ENCODE results near the gene GYPC.
"Not testable (repeated sequence)": the region's sequence is repeated elsewhere in the genome, so short reads cannot be mapped to it uniquely, and the experiment has no call there.

GYPC gene

DNA sequence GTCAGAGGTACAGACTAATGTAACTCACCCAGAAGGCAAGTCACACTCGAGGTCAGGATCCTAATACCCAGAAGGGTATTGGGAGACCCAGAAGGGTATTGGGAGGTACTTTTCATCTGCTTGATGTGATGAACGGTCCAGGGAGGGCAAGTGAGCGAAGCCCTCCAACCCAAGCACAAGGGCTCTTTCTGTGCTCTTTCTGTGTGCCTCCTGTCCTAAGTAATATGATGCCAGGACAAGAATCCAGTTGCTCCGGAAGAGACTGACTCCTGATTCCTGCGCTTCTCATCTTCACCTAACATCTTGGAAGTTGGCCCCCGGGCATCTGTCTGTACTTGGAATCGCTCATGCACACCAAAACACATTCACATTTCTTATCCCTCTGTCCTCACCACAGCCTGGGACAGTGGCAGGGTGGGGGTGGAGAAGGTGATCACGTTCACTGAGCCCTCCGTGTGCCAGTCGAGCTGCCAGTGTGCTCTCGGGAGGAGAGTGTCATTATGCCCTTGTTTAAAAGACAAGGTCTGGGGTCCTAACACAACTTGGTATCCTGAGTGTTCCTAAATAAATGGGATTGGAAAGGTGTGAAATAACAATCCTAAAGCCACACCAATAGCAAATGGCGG, 17.1 kb downstream of the GYPC start:
- no peak for DNase-seq

DNA sequence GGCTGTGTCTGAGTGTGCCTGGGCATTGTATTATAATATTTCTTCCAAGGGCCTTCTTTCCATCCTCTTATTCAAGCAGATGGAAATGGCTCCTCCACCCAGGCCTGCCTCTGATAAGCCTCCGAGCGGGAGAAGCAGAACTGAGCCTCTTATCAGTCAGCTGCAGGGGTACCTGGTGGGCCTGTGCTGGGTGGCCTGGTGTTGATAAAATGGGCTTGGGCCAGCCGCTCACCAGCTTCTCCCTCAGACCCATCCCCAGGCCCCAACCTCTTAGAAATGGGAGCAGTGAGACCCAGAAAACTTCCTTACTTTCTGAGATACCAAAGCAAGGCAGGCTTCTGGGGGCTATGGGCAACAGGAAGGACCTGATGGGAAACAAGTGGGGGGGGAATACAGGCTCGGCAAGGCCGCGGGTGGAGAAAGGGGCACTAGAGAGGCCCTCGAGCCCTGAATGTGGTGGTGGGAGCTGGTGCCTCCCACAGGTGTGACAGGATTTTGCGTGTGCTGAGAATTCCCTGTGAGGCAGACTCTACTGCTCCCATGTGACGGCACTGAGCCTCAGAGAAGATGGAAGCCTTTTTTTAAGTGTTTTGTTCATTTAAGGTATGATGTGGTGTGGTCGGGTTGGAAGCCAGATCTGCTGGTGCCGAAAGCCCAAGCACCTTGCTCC, 18.3 kb downstream of the GYPC start:
- no peak for DNase-seq

DNA sequence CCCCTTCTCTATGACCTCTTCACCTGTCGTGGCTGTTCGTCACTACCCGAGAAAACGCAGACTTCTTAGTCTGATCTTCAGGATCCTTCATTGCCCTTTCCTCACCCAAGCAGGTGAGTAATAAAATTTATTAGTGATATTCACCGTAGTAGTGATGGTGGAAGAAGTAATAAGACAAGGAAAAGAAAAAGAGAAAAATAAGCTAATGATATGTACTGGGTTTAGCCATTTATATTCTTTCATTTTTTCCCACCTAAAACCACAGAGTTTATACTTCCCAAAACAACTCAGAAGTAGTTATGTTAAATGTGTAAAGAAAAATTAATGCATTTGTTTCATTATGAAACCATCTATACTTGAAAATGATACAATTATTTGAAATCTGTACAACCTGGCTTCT, 19.7 kb downstream of the GYPC start:
- DNase-seq = no peak

DNA sequence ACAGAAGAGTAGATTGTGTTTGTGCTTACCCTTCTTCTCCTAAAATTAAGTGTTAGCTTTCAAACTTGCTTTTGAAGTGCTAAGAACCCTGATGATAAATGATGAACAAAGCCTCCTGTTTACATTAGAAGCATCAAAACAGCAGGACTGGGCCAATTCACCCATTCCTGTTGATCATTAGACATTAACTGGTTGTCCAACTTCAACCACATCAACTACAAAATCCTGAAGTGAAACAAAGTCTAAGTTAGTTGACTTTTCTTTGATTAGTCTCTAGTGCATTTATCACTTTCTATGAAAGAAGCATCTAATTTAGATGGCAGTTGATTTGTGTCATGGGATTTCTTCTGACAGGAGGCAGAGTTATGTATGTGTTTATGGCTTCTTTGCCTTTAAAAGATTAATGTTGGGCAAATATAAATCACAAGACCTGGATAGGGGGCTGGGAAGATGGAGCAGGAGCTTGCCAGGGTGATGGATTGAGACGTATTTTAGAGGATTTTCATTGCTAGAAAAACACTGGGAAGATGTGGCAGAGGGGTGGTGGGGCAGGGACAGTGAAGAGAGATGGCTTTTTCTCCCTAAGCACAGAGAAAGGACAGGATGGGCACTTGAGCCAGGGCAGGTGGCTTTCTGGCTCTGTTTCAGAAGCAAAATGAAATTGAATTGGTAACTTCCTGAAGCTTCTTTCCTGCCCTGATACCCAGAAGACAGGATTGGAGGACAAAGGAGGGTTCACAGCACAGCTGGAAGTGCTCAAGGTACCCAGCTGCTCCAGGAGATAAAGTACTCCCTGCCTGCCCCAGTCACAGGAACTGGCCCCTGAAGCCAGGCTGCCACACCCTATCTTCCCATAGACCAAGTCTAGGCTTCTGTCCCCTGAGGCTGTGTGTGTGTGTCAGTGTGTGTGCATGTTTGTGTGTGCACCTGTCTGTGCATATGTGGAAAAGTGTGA, 20.5 kb downstream of the GYPC start:
- DNase-seq = no peak

DNA sequence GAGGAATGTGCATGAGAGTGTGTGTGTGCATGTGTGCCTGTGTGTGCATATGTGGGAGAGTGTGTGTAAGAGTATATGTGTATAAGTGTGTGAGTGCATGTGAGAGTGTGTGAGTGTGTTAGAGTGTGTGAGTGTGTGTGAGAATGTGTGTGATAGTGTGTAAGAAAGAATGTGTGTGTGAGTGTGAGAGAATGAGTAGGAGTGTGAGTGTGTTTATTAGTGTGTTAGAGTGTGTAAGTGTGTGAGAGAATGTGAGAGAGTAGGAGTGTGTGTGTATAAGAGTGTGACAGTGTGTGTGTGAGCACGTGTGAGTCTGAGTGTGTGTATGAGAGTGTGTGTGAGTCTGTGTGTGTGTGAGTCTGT, 21.2 kb downstream of the GYPC start:
- no peak for DNase-seq

DNA sequence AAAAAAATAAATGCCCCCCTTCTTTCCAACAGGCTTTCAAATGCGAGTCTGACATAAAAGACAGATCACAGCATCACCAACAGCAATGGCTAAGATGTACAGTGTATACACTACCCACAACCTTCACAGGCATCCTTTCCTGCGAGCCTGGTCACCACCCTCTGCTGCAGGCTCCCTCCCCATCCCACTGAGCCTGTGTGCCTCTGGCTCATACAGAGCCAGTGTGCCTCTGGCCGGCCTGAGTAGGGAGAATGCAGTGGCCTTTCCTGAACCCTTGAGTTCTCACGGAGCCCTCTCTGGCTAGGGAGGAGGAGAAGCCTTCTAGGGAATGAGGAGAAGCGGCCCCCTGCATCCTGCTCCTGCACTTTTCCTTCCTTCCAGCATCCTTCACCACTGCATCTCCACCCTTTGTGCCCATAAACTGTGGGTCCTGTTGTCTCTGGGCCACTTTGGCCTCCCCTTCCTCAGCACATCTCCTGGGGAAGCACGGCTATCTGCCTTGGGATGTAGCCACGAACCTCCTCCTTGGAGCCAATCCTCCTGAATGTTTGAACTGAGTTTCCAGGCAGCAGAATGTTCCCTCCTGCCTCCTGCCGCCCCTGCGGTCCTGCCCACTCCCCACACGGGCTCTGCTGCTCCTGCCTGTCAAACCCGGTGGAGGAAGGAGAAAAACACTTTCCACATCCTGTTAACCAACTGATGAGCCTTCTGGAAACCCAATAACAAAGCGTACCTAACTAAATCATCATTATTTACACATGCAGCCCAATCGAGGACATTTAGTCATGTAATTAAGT, 22.5 kb downstream of the GYPC start:
- DNase-seq = no peak

DNA sequence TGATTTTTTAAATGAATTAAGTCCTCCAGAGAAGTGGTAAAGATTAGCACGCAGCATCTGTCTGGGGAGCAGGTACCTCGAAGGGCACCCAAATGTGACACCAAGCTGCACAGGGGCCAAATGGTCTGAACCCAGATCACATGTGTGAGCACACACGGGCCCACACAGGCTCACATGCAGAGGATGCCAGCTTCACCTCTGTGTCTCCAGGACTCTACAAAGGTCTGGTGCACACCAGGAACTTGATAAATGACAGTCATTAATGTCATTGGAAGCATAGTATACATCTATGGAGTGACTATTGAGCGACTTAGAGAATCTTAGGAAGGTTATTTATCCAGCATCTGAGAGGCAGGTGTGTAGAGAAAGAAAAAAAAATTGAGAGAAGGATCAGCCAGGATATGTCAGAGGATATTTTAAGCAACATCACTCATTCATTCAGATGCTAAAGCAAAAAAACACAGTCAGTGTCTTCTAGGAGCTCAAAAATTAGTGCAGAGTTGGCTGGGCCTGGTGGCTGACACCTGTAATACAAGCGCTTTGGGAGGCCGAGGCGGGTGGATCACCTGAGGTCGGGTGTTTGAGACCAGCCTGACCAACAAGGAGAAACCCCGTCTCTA, 23.2 kb downstream of the GYPC start:
- DNase-seq = no peak

DNA sequence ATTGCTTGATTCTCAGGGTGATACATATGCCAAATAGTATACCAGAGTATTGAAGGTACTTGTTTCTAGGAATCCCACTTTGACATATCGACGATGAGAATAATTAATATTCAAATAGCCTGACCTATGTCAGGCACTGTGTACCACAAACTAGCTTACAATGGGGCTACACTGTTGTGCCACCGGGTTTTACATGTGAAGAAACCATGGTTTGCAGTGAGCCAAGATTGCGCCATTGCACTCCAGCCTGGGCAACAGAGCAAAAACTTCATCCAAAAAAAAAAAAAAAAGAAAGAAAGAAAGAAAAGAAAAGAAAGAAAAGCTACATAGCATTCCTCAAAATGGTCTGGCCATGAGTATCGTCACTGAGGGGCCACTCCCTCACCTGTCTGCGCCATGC, 25.5 kb downstream of the GYPC start:
- no peak for DNase-seq

DNA sequence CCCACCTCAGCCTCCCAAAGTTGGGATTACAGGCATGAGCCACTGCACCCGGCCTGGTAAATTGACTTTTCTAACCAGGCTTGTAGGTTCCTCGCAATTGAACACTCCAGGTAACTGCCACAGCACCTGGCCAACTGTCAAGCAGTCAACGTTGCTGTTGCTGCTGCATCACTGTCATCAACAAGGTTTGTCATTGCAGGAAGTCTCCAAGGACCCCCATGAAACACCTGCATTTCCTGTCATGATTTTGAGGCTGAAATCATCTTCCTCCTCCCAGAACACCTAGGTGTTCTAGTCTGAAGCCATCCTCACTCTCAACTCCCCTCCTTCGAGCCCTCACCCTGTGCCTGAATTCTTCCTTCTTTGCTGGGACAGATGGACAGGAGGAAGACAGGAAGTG, 29.7 kb downstream of the GYPC start:
- no peak for DNase-seq

DNA sequence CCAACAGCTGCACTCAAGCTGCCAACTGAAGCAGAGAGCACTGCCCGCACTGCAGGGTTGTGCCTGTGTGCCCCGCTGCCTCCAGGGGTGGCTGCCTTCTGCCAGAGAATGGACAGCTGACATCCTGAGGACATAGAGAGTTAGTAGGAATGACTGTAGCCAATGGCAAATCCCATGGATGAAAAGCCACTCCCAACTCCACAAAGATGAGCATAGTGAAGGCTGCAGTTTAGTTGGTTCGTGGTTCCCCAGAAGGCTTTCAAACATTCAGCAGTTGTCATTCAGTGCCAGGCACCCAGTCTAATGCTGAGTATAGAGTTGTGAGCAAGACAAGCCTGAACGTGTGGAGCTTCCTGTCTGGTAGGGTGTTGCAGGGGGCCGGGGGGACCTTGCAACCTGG, 30.3 kb downstream of the GYPC start:
- DNase-seq = no peak

DNA sequence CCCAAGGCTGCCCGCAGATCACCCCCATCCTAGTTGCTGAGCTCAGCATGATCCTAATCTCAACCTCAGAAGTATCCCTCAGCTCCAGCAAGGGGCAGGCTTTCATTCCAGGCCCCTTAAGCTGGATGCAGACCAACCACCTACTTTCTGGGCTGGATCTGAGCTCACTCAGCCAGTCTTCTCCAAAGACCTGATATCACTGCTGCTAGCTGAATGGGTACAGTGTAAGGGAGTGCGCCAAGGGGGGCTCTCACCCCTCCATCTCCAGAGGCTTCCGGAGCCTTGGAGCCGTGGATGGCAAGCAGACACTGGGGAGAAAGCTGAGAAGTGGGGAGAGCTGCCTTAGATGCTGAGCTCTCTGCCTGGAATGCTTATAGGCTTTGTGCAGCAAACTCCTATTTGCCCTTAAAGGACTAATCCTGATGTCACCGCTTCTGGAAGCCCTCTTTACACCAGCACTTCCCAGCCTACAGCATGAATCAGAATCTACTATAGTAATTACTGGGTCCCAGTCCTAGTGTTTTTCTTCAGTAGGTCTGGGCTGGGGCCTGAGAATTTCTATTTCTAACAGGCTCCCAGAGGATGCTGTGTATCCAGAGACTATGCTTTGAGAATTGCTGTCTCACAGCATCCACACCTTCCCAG, 31.0 kb downstream of the GYPC start:
- DNase-seq = no peak

DNA sequence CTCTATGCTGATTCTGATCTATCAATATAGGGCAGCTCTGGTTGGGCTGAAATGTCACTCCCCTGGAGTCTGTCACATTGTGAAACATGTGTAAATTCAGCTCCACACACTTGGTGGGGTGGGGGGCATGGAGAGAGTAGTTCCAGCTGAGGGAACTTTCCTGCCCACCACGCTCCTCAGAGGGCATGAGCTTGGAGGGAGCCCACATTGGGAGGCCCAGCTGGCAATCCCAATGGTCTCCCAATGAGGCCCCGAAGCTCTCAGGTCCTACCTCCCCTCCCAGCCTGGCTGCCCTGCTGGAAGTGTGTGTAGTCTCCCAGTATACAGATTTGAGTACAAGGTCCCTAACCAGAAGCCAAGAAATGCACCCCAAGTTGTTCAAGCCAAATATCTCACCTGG, 31.5 kb downstream of the GYPC start:
- no peak for DNase-seq

DNA sequence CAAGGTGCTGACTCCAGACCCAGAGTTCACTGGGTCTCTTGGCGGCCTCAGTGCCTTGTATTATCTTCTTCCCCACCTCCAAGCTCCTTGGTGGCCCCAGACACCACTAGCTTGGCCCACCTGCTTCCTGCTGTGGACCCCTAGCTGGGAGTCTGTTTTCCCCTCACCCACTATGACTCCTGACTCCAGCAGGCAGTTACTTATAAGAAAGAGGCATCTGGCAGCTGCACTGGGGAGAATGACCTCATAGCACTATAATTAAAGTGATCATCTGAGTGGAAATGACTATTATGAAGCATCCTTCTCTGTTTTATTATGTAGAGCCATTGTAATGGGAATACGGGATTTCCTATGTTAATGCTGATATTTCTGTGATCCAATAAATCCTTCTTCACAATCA, 32.6 kb downstream of the GYPC start:
- not testable (repeated sequence) for DNase-seq

DNA sequence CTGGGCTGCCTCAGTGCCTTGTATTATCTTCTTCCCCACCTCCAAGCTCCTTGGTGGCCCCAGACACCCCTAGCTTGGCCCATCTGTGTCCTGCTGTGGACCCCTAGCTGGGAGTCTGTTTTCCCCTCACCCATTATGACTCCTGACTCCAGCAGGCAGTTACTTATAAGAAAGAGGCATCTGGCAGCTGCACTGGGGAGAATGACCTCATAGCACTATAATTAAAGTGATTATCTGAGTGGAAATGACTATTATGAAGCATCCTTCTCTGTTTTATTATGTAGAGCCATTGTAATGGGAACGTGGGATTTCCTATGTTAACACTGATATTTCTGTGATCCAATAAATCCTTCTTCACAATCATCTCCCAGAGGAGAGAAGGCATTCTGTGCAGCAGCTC, 36.3 kb downstream of the GYPC start:
- not testable (repeated sequence) for DNase-seq

DNA sequence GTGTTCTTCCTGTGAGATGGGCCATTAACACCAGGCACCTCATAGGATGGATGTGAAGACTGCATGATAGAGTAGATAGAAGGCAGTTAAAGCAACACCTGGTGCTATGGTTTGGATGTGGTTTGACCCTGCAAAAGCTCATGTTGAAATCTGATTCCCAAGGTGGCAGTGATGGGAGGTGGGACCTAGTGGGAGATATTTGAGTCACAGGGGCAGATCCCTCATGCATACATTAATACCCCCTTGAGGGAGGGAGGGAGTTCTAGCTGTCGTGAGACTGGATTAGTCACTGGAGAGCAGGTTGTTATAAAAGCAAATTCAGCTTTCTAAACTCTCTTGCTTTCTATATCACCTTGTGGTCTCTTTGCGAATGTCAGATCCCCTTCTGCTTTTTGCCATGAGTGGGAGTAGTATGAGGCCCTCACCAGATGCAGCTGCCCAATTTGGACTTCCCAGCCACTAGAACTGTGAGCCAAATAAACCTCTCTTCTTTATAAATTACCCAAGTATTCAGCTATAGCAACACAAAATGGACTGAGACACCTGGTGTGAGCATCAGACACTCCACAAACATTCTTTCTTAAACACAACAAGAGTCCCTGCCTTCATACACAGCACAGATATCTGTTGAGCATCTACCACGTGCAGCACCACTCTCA, 37.1 kb downstream of the GYPC start:
- not testable (repeated sequence) for DNase-seq

DNA sequence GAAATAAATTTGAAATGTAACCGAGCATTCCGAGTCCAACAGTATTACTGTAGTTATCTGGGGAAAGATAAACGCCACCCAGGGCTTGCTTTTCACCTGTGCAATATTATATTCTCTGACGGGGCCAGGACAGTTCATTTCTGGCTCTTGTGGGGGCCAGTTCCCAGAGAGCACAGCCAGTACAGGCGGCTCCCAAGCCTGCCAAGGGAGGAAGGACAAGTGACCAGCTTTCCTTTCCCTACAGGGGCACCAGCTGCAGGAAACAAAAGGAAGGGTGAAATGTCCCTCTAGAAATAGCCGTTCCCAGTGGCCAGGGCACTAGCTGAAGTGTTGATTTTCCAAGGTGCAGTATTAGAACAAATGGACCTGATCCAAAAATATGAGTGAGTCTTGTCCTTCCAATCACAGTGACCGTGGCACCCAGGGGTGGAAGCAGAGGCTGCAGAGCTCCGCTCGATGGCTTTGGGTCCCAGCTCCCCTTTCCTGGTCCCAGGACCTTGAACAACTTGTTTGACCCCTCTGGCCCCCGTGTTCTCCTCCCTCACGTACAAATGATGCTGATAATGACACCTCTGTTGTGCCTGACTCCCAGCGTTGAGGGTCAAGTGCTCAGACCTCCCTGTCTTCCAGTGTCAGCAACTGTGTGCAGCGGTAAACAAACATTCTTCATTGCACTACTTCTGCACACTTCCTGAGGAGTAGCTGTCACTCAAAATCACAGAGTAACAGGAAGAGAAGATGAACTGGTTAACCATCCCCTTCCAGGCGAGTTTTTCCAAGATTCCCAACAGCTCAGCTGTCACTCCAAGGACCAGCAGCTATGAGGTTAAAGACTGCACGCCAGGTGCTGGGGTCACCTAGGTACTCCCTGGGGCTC, 40.9 kb downstream of the GYPC start:
- no peak for DNase-seq

DNA sequence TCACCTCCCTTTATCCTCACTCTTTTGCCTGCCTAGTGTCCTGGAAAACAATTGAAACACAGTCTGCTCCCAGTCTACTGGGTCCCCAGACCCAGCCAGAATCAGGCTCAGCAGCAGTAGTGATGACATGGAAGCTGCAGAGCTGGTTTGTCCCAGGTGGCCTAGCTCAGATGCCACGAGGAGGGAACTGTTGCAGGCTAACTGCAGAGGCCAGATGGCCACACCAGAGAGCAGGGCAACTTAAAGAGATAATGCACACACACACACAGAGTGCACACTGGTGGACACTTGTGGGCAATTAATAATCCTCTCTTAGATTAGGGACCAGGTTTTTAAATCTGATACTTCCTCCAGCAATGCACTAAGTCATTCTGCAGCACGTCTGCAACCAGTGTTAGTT, 42.4 kb downstream of the GYPC start:
- DNase-seq = no peak

DNA sequence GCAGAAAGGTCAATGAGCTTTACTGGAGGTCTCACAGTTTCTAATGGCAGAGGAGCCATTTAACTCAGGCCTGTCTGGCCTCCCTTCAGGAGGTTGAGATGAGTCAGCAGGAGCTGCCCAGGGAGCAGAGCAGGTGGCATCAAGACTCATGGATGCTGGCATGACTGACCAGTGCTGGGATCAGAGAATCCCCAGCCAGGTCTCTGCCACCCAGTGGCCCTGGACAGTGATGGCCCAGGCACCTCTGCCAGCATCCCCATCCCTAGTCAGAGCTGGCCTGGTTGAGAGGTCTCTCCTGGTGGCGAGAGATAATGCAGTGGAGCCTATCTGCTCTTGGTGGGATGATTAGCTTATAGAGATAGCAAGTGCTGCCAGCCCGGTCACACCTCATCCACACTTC, 43.1 kb downstream of the GYPC start:
- no peak for DNase-seq

DNA sequence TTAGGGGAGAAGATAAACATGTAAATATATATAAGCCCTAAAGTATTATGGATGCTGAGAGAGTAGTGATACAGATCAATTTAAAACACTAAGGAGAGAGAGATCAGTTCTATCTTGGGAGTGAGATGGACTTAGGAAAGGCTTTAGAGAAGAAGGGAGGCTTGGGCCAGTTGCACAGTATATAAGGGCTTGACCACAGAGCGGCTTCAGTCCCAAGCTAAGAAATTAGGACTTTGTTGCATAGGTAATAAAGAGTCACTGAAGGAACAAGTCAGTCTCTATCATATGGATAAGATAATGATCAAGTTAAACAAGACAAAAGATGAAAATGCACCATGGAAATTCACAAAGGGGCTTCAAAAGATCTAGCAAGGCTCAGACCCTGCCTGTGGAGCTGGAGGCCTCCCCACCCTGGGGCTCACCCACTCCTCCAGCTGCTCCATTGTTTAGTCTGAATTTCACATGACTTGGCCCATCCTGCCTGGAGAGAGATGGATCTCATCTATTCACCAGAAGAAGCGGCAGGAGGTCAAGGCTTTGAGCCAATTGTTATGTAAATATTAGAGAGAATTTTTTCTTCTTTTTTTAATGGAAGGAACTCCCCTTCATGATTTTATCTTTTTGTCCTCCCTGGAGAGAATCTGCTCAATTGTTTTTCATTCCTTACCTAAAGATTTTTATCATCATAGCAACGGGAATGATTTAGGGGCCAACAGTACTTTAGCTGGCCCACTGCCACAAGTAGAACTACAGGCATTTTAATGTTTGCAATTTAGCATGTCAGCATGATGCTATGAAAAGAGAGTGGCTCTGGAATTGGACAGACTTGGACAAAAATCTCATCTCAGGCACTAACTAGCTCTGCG, 44.0 kb downstream of the GYPC start:
- no peak for DNase-seq

DNA sequence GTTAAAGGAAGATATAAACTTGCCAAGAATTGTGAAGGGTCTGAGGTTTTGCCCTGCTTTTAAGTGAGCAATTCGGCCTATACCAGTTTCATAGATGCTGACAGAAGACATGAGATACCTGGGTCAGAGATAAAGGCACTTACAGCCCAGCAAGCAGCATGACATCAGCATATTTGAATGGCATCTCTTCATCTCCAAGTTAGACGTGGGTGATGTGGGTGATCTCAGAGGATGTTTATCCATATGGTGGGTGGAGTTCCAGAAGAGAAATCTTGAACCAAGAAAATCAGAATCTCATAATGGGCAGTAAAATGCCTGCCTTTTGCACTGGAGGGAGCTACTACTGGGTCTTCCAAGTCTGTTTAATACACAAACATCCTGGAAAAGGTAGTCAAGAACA, 44.7 kb downstream of the GYPC start:
- no peak for DNase-seq

Data from activated CD4-positive, CD25-positive, alpha-beta regulatory T cell (primary cell).